NCI-H1105 treated with DMSO at 0.1 percent for 48 hours (cell line): Measurements from ENCODE around the gene APOC1.
A peak's percentile ranks its signal among the peaks of the same experiment; 100 is the strongest.
"Not testable (repeated sequence)": the region's sequence is repeated elsewhere in the genome, so short reads cannot be mapped to it uniquely, and the experiment has no call there.

Experiments
- DNase-seq: peaks from one replicate; lab custom pipeline; 2025; lab: John Stamatoyannopoulos, UW

Gene APOC1

GRCh38 chr19:44889830-44890365 is 24.5 kb upstream of the APOC1 start:
- no peak for DNase-seq

GRCh38 chr19:44890366-44891015 is 23.9 kb upstream of the APOC1 start:
- peak; percentile 100 for DNase-seq

GRCh38 chr19:44891016-44891882 is 23.2 kb upstream of the APOC1 start, which contains the start of gene TOMM40:
Gene TOMM40 (plus strand): TSS chr19:44891254. CDS start chr19:44891416, 162 bp downstream.
- DNase-seq, result peak; percentile 100

- no peak for DNase-seq
These were observed 21.5 kb upstream of the APOC1 start for GRCh38 chr19:44892932-44893331.

- DNase-seq, result no peak
These were observed 20.9 kb upstream of the APOC1 start for GRCh38 chr19:44893332-44894051.

- no peak for DNase-seq
These were observed 20.4 kb upstream of the APOC1 start for GRCh38 chr19:44894052-44894400.

- DNase-seq, result no peak
These were observed 19.5 kb upstream of the APOC1 start for GRCh38 chr19:44894946-44895345.

GRCh38 chr19:44897835-44898234 is 16.6 kb upstream of the APOC1 start:
- DNase-seq, result no peak

GRCh38 chr19:44900328-44901244 is 13.8 kb upstream of the APOC1 start:
- no peak for DNase-seq

GRCh38 chr19:44903216-44903601 is 11.2 kb upstream of the APOC1 start:
- no peak for DNase-seq

- DNase-seq, result peak; percentile 41
These were observed 10.6 kb upstream of the APOC1 start for GRCh38 chr19:44903602-44904425.

- no peak for DNase-seq
These were observed 9.9 kb upstream of the APOC1 start for GRCh38 chr19:44904426-44904994.

- DNase-seq, result no peak
These were observed 8.8 kb upstream of the APOC1 start, which contains the start of gene APOE for GRCh38 chr19:44905437-44906160. Gene APOE (plus strand): TSS chr19:44905796. CDS start chr19:44906625, 829 bp downstream.

GRCh38 chr19:44907613-44908012 is 6.8 kb upstream of the APOC1 start:
- no peak for DNase-seq

GRCh38 chr19:44908074-44908835 is 6.2 kb upstream of the APOC1 start:
- no peak for DNase-seq

GRCh38 chr19:44908836-44909261 is 5.6 kb upstream of the APOC1 start:
- no peak for DNase-seq

- DNase-seq, result no peak
These were observed 4.6 kb upstream of the APOC1 start for GRCh38 chr19:44909775-44910174.

GRCh38 chr19:44911896-44912295 is 2.5 kb upstream of the APOC1 start:
- DNase-seq, result not testable (repeated sequence)

GRCh38 chr19:44912854-44913253 is 1.6 kb upstream of the APOC1 start:
- DNase-seq, result no peak
